ENCODE data around the gene PCDHA1.

GRCh38 chr5:140875085-140876065 lies 89.4 kb downstream of the PCDHA1 start, which contains the start of gene PCDHA12:
- TF ChIP-seq, protein P1, sequence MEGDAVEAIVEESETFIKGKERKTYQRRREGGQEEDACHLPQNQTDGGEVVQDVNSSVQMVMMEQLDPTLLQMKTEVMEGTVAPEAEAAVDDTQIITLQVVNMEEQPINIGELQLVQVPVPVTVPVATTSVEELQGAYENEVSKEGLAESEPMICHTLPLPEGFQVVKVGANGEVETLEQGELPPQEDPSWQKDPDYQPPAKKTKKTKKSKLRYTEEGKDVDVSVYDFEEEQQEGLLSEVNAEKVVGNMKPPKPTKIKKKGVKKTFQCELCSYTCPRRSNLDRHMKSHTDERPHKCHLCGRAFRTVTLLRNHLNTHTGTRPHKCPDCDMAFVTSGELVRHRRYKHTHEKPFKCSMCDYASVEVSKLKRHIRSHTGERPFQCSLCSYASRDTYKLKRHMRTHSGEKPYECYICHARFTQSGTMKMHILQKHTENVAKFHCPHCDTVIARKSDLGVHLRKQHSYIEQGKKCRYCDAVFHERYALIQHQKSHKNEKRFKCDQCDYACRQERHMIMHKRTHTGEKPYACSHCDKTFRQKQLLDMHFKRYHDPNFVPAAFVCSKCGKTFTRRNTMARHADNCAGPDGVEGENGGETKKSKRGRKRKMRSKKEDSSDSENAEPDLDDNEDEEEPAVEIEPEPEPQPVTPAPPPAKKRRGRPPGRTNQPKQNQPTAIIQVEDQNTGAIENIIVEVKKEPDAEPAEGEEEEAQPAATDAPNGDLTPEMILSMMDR (tag by site-specific recombination; IDR thresholded peaks at IDR 0.05): no peak
- TF ChIP-seq ZNF747 (tag by site-specific recombination; IDR thresholded peaks at IDR 0.05): no peak
- TF ChIP-seq ZNF175 (tag by site-specific recombination; IDR thresholded peaks at IDR 0.05): no peak
- TF ChIP-seq, protein P2, sequence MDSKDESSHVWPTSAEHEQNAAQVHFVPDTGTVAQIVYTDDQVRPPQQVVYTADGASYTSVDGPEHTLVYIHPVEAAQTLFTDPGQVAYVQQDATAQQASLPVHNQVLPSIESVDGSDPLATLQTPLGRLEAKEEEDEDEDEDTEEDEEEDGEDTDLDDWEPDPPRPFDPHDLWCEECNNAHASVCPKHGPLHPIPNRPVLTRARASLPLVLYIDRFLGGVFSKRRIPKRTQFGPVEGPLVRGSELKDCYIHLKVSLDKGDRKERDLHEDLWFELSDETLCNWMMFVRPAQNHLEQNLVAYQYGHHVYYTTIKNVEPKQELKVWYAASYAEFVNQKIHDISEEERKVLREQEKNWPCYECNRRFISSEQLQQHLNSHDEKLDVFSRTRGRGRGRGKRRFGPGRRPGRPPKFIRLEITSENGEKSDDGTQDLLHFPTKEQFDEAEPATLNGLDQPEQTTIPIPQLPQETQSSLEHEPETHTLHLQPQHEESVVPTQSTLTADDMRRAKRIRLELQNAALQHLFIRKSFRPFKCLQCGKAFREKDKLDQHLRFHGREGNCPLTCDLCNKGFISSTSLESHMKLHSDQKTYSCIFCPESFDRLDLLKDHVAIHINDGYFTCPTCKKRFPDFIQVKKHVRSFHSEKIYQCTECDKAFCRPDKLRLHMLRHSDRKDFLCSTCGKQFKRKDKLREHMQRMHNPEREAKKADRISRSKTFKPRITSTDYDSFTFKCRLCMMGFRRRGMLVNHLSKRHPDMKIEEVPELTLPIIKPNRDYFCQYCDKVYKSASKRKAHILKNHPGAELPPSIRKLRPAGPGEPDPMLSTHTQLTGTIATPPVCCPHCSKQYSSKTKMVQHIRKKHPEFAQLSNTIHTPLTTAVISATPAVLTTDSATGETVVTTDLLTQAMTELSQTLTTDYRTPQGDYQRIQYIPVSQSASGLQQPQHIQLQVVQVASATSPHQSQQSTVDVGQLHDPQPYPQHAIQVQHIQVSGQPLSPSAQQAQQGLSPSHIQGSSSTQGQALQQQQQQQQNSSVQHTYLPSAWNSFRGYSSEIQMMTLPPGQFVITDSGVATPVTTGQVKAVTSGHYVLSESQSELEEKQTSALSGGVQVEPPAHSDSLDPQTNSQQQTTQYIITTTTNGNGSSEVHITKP (tag by site-specific recombination; IDR thresholded peaks at IDR 0.05): no peak
- TF ChIP-seq KLF16 (tag by site-specific recombination; IDR thresholded peaks at IDR 0.05): no peak
